SU-DHL-6 (cell line): ENCODE results near the gene TRMT112.

Experiments used
- EZH2phosphoT487 ChIP-seq: fragments of 200-600 bp; sonication (generic), shearing (Covaris generic); conservative IDR thresholded peaks from 2 replicates; pipeline ENCODE4 v1.6.1; 2018; ENCODE audit warnings: mild to moderate bottlenecking, antibody characterized with exemption, low read length, moderate library complexity, mixed read lengths
- TF ChIP-seq, protein P1 (sequence below): fragments of 200-600 bp; sonication (generic); IDR thresholded peaks from one replicate; pipeline ENCODE4 v1.5.1; 2017; ENCODE audit warnings: antibody characterized with exemption, mild to moderate bottlenecking, low read length, moderate library complexity; ENCODE audit not compliant: insufficient read depth, poor library complexity, severe bottlenecking

DNA sequence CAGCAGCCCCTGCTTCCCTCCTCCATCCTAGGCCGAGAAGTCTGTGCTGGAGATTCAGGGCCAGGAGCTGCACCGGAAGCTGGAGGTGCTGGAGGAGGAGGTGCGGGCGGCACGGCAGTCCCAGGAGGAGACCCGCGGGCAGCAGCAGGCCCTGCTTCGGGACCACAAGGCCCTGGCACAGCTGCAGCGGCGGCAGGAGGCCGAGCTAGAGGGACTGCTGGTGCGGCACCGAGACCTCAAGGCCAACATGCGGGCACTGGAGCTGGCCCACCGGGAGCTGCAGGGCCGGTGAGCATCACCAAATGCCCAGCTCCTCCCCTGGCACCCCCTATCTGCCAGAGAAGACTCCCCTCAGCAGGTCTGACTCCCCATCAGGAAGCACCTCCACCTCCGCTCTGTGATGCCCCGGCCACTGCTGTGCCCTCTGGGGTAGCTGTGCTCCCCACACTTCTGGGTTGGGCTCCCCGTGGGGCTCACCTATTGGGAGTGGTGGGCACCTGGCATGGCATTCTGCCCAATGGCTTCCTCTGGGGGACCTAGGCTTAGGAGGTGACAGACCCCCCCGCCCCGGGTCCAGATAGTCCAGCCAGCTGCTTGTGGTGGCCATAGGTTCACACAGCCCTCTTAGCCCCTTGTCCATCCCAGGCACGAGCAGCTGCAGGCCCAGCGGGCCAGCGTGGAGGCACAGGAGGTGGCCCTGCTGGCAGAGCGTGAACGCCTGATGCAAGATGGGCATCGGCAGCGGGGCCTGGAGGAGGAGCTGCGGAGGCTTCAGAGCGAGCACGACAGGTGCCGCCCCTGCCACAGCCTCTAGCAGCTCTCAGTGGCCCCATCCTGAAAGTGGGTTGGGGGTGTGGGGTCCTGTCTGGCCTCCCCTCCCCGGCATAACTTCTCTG, 35.0 kb upstream of the TRMT112 start:
- TF ChIP-seq, protein P1, sequence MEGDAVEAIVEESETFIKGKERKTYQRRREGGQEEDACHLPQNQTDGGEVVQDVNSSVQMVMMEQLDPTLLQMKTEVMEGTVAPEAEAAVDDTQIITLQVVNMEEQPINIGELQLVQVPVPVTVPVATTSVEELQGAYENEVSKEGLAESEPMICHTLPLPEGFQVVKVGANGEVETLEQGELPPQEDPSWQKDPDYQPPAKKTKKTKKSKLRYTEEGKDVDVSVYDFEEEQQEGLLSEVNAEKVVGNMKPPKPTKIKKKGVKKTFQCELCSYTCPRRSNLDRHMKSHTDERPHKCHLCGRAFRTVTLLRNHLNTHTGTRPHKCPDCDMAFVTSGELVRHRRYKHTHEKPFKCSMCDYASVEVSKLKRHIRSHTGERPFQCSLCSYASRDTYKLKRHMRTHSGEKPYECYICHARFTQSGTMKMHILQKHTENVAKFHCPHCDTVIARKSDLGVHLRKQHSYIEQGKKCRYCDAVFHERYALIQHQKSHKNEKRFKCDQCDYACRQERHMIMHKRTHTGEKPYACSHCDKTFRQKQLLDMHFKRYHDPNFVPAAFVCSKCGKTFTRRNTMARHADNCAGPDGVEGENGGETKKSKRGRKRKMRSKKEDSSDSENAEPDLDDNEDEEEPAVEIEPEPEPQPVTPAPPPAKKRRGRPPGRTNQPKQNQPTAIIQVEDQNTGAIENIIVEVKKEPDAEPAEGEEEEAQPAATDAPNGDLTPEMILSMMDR: no peak
- TF ChIP-seq EZH2phosphoT487: no peak
